ENCODE data around the gene ATP8A1.
"Not testable (repeated sequence)": the region's sequence is repeated elsewhere in the genome, so short reads cannot be mapped to it uniquely, and the experiment has no call there.

Gene ATP8A1

GRCh38 chr4:42512226-42512625 lies 144.7 kb downstream of the ATP8A1 start:
- Mint-ChIP-seq H3K27ac (no peak overlapping the region), H3K4me3 (no peak overlapping the region), H3K4me1 (peaks cover 3% of the 10 kb centered on the region), H3K27me3 (no peaks in the 10 kb centered on the region), H3K9me3 (no peaks in the 10 kb centered on the region), H3K36me3 (peaks cover 14% of the 10 kb centered on the region)
- DNase-seq (ENCODE audit: low spot score in 2 of 2) (no peak), ATAC-seq (ENCODE audit: low read depth) (no peak)

GRCh38 chr4:42510225-42510624 lies 146.7 kb downstream of the ATP8A1 start:
- DNase-seq (ENCODE audit: low spot score in 2 of 2): no peak
- H3K4me1 Mint-ChIP-seq: no peaks in the 10 kb centered on the region
- no peak overlapping the region for H3K4me3 Mint-ChIP-seq
- H3K27me3 Mint-ChIP-seq: no peaks in the 10 kb centered on the region
- H3K36me3 Mint-ChIP-seq: peaks cover 24% of the 10 kb centered on the region
- no peak for ATAC-seq (ENCODE audit: low read depth)
- no peaks in the 10 kb centered on the region for H3K9me3 Mint-ChIP-seq
- H3K27ac Mint-ChIP-seq: no peak overlapping the region

GRCh38 chr4:42501624-42502401 lies 155.1 kb downstream of the ATP8A1 start:
- Mint-ChIP-seq H3K9me3 (no peaks in the 10 kb centered on the region), H3K4me3 (no peak overlapping the region), H3K27me3 (no peaks in the 10 kb centered on the region), H3K36me3 (peaks cover 43% of the 10 kb centered on the region), H3K27ac (no peak overlapping the region), H3K4me1 (no peaks in the 10 kb centered on the region)
- no peak for DNase-seq (ENCODE audit: low spot score in 2 of 2)
- no peak for ATAC-seq (ENCODE audit: low read depth)

GRCh38 chr4:42498040-42498439 lies 158.9 kb downstream of the ATP8A1 start:
- H3K36me3 Mint-ChIP-seq: peaks cover 26% of the 10 kb centered on the region

GRCh38 chr4:42497142-42497910 lies 159.6 kb downstream of the ATP8A1 start:
- H3K4me1 Mint-ChIP-seq: no peaks in the 10 kb centered on the region
- no peaks in the 10 kb centered on the region for H3K9me3 Mint-ChIP-seq
- H3K27me3 Mint-ChIP-seq: no peaks in the 10 kb centered on the region
- peaks cover 22% of the 10 kb centered on the region for H3K36me3 Mint-ChIP-seq
- ATAC-seq (ENCODE audit: low read depth): no peak
- DNase-seq (ENCODE audit: low spot score in 2 of 2): no peak
- H3K27ac Mint-ChIP-seq: no peak overlapping the region
- no peak overlapping the region for H3K4me3 Mint-ChIP-seq

More at GRCh38 chr4:42498040-42498439, 158.9 kb downstream of the ATP8A1 start:
- Mint-ChIP-seq H3K4me1 (no peaks in the 10 kb centered on the region), H3K27ac (no peak overlapping the region), H3K9me3 (no peaks in the 10 kb centered on the region), H3K4me3 (no peak overlapping the region), H3K27me3 (no peaks in the 10 kb centered on the region)
- ATAC-seq (ENCODE audit: low read depth): no peak
- no peak for DNase-seq (ENCODE audit: low spot score in 2 of 2)

- ATAC-seq (ENCODE audit: low read depth): no peak
- no peaks in the 10 kb centered on the region for H3K27me3 Mint-ChIP-seq
- H3K27ac Mint-ChIP-seq: no peak overlapping the region
- peaks cover 15% of the 10 kb centered on the region for H3K36me3 Mint-ChIP-seq
- no peak overlapping the region for H3K4me3 Mint-ChIP-seq
- no peaks in the 10 kb centered on the region for H3K9me3 Mint-ChIP-seq
- DNase-seq (ENCODE audit: low spot score in 2 of 2): no peak
- peaks cover 14% of the 10 kb centered on the region for H3K4me1 Mint-ChIP-seq
Measured at GRCh38 chr4:42492962-42493361, 163.9 kb downstream of the ATP8A1 start.

GRCh38 chr4:42490015-42490414 lies 166.9 kb downstream of the ATP8A1 start:
- no peaks in the 10 kb centered on the region for H3K9me3 Mint-ChIP-seq
- ATAC-seq (ENCODE audit: low read depth) (no peak), DNase-seq (ENCODE audit: low spot score in 2 of 2) (no peak)
- H3K27ac Mint-ChIP-seq: peak overlapping the region; percentile 70
- no peak overlapping the region for H3K4me3 Mint-ChIP-seq
- H3K27me3 Mint-ChIP-seq: no peaks in the 10 kb centered on the region
- peaks cover 14% of the 10 kb centered on the region for H3K4me1 Mint-ChIP-seq
- peaks cover 9% of the 10 kb centered on the region for H3K36me3 Mint-ChIP-seq

GRCh38 chr4:42489095-42489494 lies 167.8 kb downstream of the ATP8A1 start:
- Mint-ChIP-seq H3K27me3 (no peaks in the 10 kb centered on the region), H3K4me1 (peaks cover 16% of the 10 kb centered on the region), H3K4me3 (no peak overlapping the region), H3K27ac (peak overlapping the region; percentile 70), H3K36me3 (peaks cover 10% of the 10 kb centered on the region), H3K9me3 (no peaks in the 10 kb centered on the region)
- ATAC-seq (ENCODE audit: low read depth): no peak
- no peak for DNase-seq (ENCODE audit: low spot score in 2 of 2)

- Mint-ChIP-seq H3K36me3 (peaks cover 11% of the 10 kb centered on the region), H3K27ac (peak overlapping the region; percentile 70), H3K9me3 (no peaks in the 10 kb centered on the region), H3K4me3 (no peak overlapping the region), H3K27me3 (no peaks in the 10 kb centered on the region), H3K4me1 (peaks cover 16% of the 10 kb centered on the region)
- ATAC-seq (ENCODE audit: low read depth): no peak
- DNase-seq (ENCODE audit: low spot score in 2 of 2): no peak
Measured at GRCh38 chr4:42488554-42488953, 168.4 kb downstream of the ATP8A1 start.

GRCh38 chr4:42488114-42488513 lies 168.8 kb downstream of the ATP8A1 start:
- no peak for ATAC-seq (ENCODE audit: low read depth)
- Mint-ChIP-seq H3K4me3 (no peak overlapping the region), H3K36me3 (peaks cover 13% of the 10 kb centered on the region), H3K4me1 (peaks cover 16% of the 10 kb centered on the region), H3K27ac (no peak overlapping the region), H3K27me3 (no peaks in the 10 kb centered on the region), H3K9me3 (no peaks in the 10 kb centered on the region)
- no peak for DNase-seq (ENCODE audit: low spot score in 2 of 2)

GRCh38 chr4:42487230-42487629 lies 169.7 kb downstream of the ATP8A1 start:
- no peak overlapping the region for H3K4me3 Mint-ChIP-seq
- DNase-seq (ENCODE audit: low spot score in 2 of 2) (no peak), ATAC-seq (ENCODE audit: low read depth) (no peak)
- peaks cover 18% of the 10 kb centered on the region for H3K4me1 Mint-ChIP-seq
- H3K9me3 Mint-ChIP-seq: no peaks in the 10 kb centered on the region
- no peak overlapping the region for H3K27ac Mint-ChIP-seq
- no peaks in the 10 kb centered on the region for H3K27me3 Mint-ChIP-seq
- peaks cover 18% of the 10 kb centered on the region for H3K36me3 Mint-ChIP-seq

GRCh38 chr4:42486156-42486555 lies 170.7 kb downstream of the ATP8A1 start:
- not testable (repeated sequence) for H3K27ac Mint-ChIP-seq; H3K9me3 Mint-ChIP-seq; ATAC-seq (ENCODE audit: low read depth); H3K4me3 Mint-ChIP-seq; DNase-seq (ENCODE audit: low spot score in 2 of 2); H3K27me3 Mint-ChIP-seq
- H3K36me3 Mint-ChIP-seq: peaks cover 22% of the 10 kb centered on the region
- H3K4me1 Mint-ChIP-seq: peaks cover 14% of the 10 kb centered on the region

GRCh38 chr4:42484630-42485029 lies 172.3 kb downstream of the ATP8A1 start:
- Mint-ChIP-seq H3K9me3 (no peaks in the 10 kb centered on the region), H3K27me3 (no peaks in the 10 kb centered on the region), H3K4me1 (peaks cover 4% of the 10 kb centered on the region), H3K36me3 (peaks cover 24% of the 10 kb centered on the region), H3K4me3 (no peak overlapping the region), H3K27ac (peak overlapping the region; percentile 59)
- no peak for DNase-seq (ENCODE audit: low spot score in 2 of 2)
- no peak for ATAC-seq (ENCODE audit: low read depth)

GRCh38 chr4:42483426-42484379 lies 173.2 kb downstream of the ATP8A1 start:
- DNase-seq (ENCODE audit: low spot score in 2 of 2): no peak
- no peak for ATAC-seq (ENCODE audit: low read depth)
- no peak overlapping the region for H3K4me3 Mint-ChIP-seq
- peaks cover 27% of the 10 kb centered on the region for H3K36me3 Mint-ChIP-seq
- H3K27ac Mint-ChIP-seq: no peak overlapping the region
- no peaks in the 10 kb centered on the region for H3K27me3 Mint-ChIP-seq
- H3K9me3 Mint-ChIP-seq: no peaks in the 10 kb centered on the region
- H3K4me1 Mint-ChIP-seq: peaks cover 4% of the 10 kb centered on the region
